Retinal pigment epithelial cell (primary cell): Measurements from ENCODE around the gene LBX2.
A peak's percentile ranks its signal among the peaks of the same experiment; 100 is the strongest.

Experiments
- DNase-seq: peaks from one replicate; pipeline ENCODE4 v3.0.0-alpha.2; 2010; ENCODE audit warnings: low read depth
- H3K4me3 ChIP-seq: 2 replicates; pipeline ENCODE4 v1.5.1; 2011; ENCODE audit warnings: mild to moderate bottlenecking, low read length, control low read depth, moderate library complexity
- CTCF ChIP-seq: conservative IDR thresholded peaks from 2 replicates; pipeline ENCODE4 v1.5.1; 2011; ENCODE audit warnings: low read depth, low read length, control low read depth, inconsistent platforms

Gene LBX2

GRCh38 chr2:74537140-74537539 is 37.7 kb upstream of the LBX2 start:
- no peak overlapping the region for H3K4me3 ChIP-seq
- no peak for DNase-seq
- no peak for TF ChIP-seq CTCF

- TF ChIP-seq CTCF = no peak
- no peak for DNase-seq
- H3K4me3 ChIP-seq = no peak overlapping the region
Measured at GRCh38 chr2:74536166-74536950, 37.0 kb upstream of the LBX2 start.

GRCh38 chr2:74535440-74535965 is 36.1 kb upstream of the LBX2 start:
- no peak overlapping the region for H3K4me3 ChIP-seq
- TF ChIP-seq CTCF = no peak
- no peak for DNase-seq

- no peak overlapping the region for H3K4me3 ChIP-seq
- no peak for TF ChIP-seq CTCF
- no peak for DNase-seq
Measured at GRCh38 chr2:74534411-74534810, 35.0 kb upstream of the LBX2 start.

- no peak for TF ChIP-seq CTCF
- no peak overlapping the region for H3K4me3 ChIP-seq
- DNase-seq = no peak
Measured at GRCh38 chr2:74533464-74533863, 34.1 kb upstream of the LBX2 start.

GRCh38 chr2:74532222-74532621 is 32.8 kb upstream of the LBX2 start:
- no peak for DNase-seq

More at GRCh38 chr2:74532222-74532621, 32.8 kb upstream of the LBX2 start:
- H3K4me3 ChIP-seq = no peak overlapping the region
- TF ChIP-seq CTCF = peak; percentile 25
